Omental fat pad (tissue), 4 donors: ENCODE data around the gene DHRSX. TPM values are rescaled to one million over a fixed set of nuclear protein-coding genes. Genes with fewer than 3 reads are reported as not detected.
"Not testable (repeated sequence)": the region's sequence is repeated elsewhere in the genome, so short reads cannot be mapped to it uniquely, and the experiment has no call there.

Source experiments
- ATAC-seq: fragments of 150-250 bp; one replicate; pipeline ENCODE4 v1.9.1; 2016; ENCODE audit warnings: mild to moderate bottlenecking, moderate library complexity; ENCODE audit not compliant: low FRiP score
- DNase-seq: peaks from one replicate; pipeline ENCODE4 v3.0.0-alpha.2; 2019; ENCODE audit warnings: low spot score
- CTCF ChIP-seq, 3 donors: fragments of 450-650 bp; IDR thresholded peaks; one replicate each; pipeline ENCODE4 v1.5.1; 2016 to 2017; ENCODE audit warnings: antibody characterized with exemption in 3 of 3, mild to moderate bottlenecking in 3 of 3, moderate library complexity in 2 of 3
- total RNA-seq, 4 donors: library from RNA; depleted of rRNA; stranded (reverse); fragments of >200 nt; gene quantifications; one replicate each; pipeline ENCODE4 v1.1.0, GENCODE V29; 2016

The DHRSX gene
- total RNA-seq, 4 donors from 2014 or later = 18.6 to 34.2 (median 21.4) TPM

GRCh38 chrX:2267890-2268289 is 232.9 kb downstream of the DHRSX start:
- DNase-seq (no peak), ATAC-seq (no peak)
- TF ChIP-seq CTCF (IDR thresholded peaks at IDR 0.05) = no peak

GRCh38 chrX:2266445-2267349 is 234.1 kb downstream of the DHRSX start:
- no peak for DNase-seq
- TF ChIP-seq CTCF (IDR thresholded peaks at IDR 0.05) = no peak

GRCh38 chrX:2265658-2266444 is 234.9 kb downstream of the DHRSX start:
- not testable (repeated sequence) for ATAC-seq, DNase-seq

More at GRCh38 chrX:2266445-2267349, 234.1 kb downstream of the DHRSX start:
- no peak for ATAC-seq

- DNase-seq (no peak), ATAC-seq (no peak)
- no peak for TF ChIP-seq CTCF (IDR thresholded peaks at IDR 0.05)
Measured at GRCh38 chrX:2264179-2265030, 236.4 kb downstream of the DHRSX start.

- ATAC-seq = no peak
- no peak for DNase-seq
- no peak for TF ChIP-seq CTCF (IDR thresholded peaks at IDR 0.05)
Measured at GRCh38 chrX:2263203-2263602, 237.6 kb downstream of the DHRSX start.

GRCh38 chrX:2262668-2263055 is 238.1 kb downstream of the DHRSX start:
- ATAC-seq (no peak), DNase-seq (no peak)
- TF ChIP-seq CTCF (IDR thresholded peaks at IDR 0.05) = no peak
